IPS-NIHi11 (cell line): Measurements from ENCODE around the gene BCL10.

ENCODE experiments used
- DNase-seq: peaks from one replicate; pipeline ENCODE4 v3.0.0; 2012; ENCODE audit warnings: mixed read lengths, low spot score

BCL10 gene

GRCh38 chr1:85276215-85276977 is at the start of gene BCL10:
BCL10 (minus strand) TSS chr1:85276632; CDS start chr1:85276352, 280 bp downstream.
- peak; percentile 96 for DNase-seq

GRCh38 chr1:85325920-85326319 is 49.5 kb upstream of the BCL10 start:
- no peak for DNase-seq

- DNase-seq: no peak
These were observed 47.3 kb upstream of the BCL10 start for GRCh38 chr1:85323770-85324169.

GRCh38 chr1:85322655-85323054 is 46.2 kb upstream of the BCL10 start:
- no peak for DNase-seq

- DNase-seq: no peak
These were observed 45.0 kb upstream of the BCL10 start for GRCh38 chr1:85321237-85321964.

GRCh38 chr1:85320371-85321131 is 44.1 kb upstream of the BCL10 start:
- DNase-seq: no peak

GRCh38 chr1:85319931-85320330 is 43.5 kb upstream of the BCL10 start:
- no peak for DNase-seq

GRCh38 chr1:85319491-85319890 is 43.1 kb upstream of the BCL10 start:
- DNase-seq: no peak

GRCh38 chr1:85318217-85318616 is 41.8 kb upstream of the BCL10 start:
- no peak for DNase-seq

- DNase-seq: no peak
These were observed 41.1 kb upstream of the BCL10 start for GRCh38 chr1:85317560-85317959.

- no peak for DNase-seq
These were observed 39.9 kb upstream of the BCL10 start for GRCh38 chr1:85316321-85316720.

GRCh38 chr1:85315789-85316188 is 39.4 kb upstream of the BCL10 start:
- no peak for DNase-seq

- no peak for DNase-seq
These were observed 38.3 kb upstream of the BCL10 start for GRCh38 chr1:85314726-85315125.

GRCh38 chr1:85313888-85314696 is 37.7 kb upstream of the BCL10 start:
- no peak for DNase-seq

- no peak for DNase-seq
These were observed 35.4 kb upstream of the BCL10 start for GRCh38 chr1:85311818-85312217.

- DNase-seq: no peak
These were observed 32.5 kb upstream of the BCL10 start for GRCh38 chr1:85308833-85309350.

- DNase-seq: peak; percentile 87
These were observed 31.8 kb upstream of the BCL10 start for GRCh38 chr1:85307987-85308832.

- DNase-seq: no peak
These were observed 29.8 kb upstream of the BCL10 start for GRCh38 chr1:85306236-85306635.

GRCh38 chr1:85303440-85304162 is 27.2 kb upstream of the BCL10 start:
- no peak for DNase-seq

- no peak for DNase-seq
These were observed 23.7 kb upstream of the BCL10 start for GRCh38 chr1:85300140-85300539.
